PC-9 (cell line): ENCODE measurements around the gene OR4X1. TPM values are rescaled to one million over a fixed set of nuclear protein-coding genes. Genes with fewer than 3 reads are reported as not detected.

ENCODE experiments used
- total RNA-seq: library from RNA; stranded (reverse); gene quantifications from 2 replicates; pipeline ENCODE4 v1.2.3, GENCODE V29; 2021

OR4X1 gene
- total RNA-seq, 1 experiment from 2014 or later, result not detected

Other genes with a start within 250 kb of the OR4X1 start
- gene OR4B1, start 47.1 kb upstream of the OR4X1 start, total RNA-seq, result not detected in 2 replicates
- not detected in 2 replicates for gene OR4X2, start 18.8 kb upstream of the OR4X1 start, total RNA-seq
- gene OR4S1, start 42.4 kb downstream of the OR4X1 start, total RNA-seq, result not detected in 2 replicates
- gene OR4C3, start 61.1 kb downstream of the OR4X1 start, total RNA-seq, result not detected in 2 replicates
- not detected in 2 replicates for gene OR4C5, start 102.6 kb downstream of the OR4X1 start, total RNA-seq
- gene OR4A47, start 224.9 kb downstream of the OR4X1 start, total RNA-seq, result not detected in 2 replicates